GM12878 (cell line): ENCODE results near the gene AKAP13. TPM values are rescaled to one million over a fixed set of nuclear protein-coding genes. Genes with fewer than 3 reads are reported as not detected.
A peak's percentile ranks its signal among the peaks of the same experiment; 100 is the strongest.

Experiments used
- ATAC-seq: fragments of 200-7000 bp; cut with Tn5 transposase; 3 replicates; pipeline ENCODE4 v1.9.1; 2020; ENCODE audit warnings: mild to moderate bottlenecking, moderate library complexity
- BruUV-seq: library from RNA; stranded (reverse); fragments of 400-500 nt; replicated peaks from 2 replicates; lab custom pipeline; 2021; lab: Mats Ljungman, UMichigan
- CTCF ChIA-PET: fragments of 300-600 bp; sonication (Branson Sonifier 250); formaldehyde crosslinking; extraction: SDS; loops from one replicate; lab custom pipeline; 2021; ENCODE audit warnings: inconsistent platforms; lab: Yijun Ruan, JAX
- POLR2A ChIA-PET: fragments of 350-600 bp; formaldehyde crosslinking; extraction: SDS; loops from one replicate; lab custom pipeline; 2021; ENCODE audit warnings: inconsistent platforms; lab: Charles Lee
- RAD21 ChIA-PET: fragments of 300-600 bp; sonication (Branson Sonifier 250); formaldehyde crosslinking; loops from one replicate; lab custom pipeline; 2023; ENCODE audit warnings: antibody characterized with exemption; ENCODE audit not compliant: unreplicated experiment; lab: Charles Lee
- SMC1A ChIA-PET: fragments of 300-600 bp; sonication (Branson Sonifier 250); formaldehyde crosslinking; loops from one replicate; lab custom pipeline; 2023; ENCODE audit not compliant: unreplicated experiment, uncharacterized antibody; lab: Charles Lee
- DNase-seq: peaks from one replicate; pipeline ENCODE4 v3.0.0-alpha.2; 2011; ENCODE audit warnings: low read depth, low spot score
- FAIRE-seq: peaks from 3 replicates; lab custom pipeline; 2011; peaks lifted over from hg19 to GRCh38; lab: Jason Lieb, UNC
- H2AFZ ChIP-seq: 2 replicates; pipeline ENCODE4 v1.6.0; 2011; ENCODE audit warnings: low read depth, low read length, control low read depth; ENCODE audit not compliant: control insufficient read depth
- H3K27ac ChIP-seq: 2 replicates; pipeline ENCODE4 v1.5.1; 2011; ENCODE audit warnings: control low read depth; ENCODE audit not compliant: control insufficient read depth, insufficient read depth
- H3K27me3 ChIP-seq, 2 experiments: replicated peaks in 1 of 2; 2 replicates each; pipeline versions ENCODE4 v1.6.0 to v1.6.1; 2011; ENCODE audit warnings: low read length in 1 of 2; ENCODE audit not compliant: control insufficient read depth in 2 of 2, insufficient read depth in 2 of 2
- H3K36me3 ChIP-seq, 2 experiments: 2 replicates each; pipeline ENCODE4 v1.5.1; 2011; ENCODE audit warnings: low read length in 1 of 2; ENCODE audit not compliant: control insufficient read depth in 2 of 2, insufficient read depth in 2 of 2
- H3K4me1 ChIP-seq: 2 replicates; pipeline ENCODE4 v1.6.1; 2011; ENCODE audit warnings: mild to moderate bottlenecking, low read length, moderate library complexity, mixed read lengths; ENCODE audit not compliant: control insufficient read depth, insufficient read depth
- H3K4me2 ChIP-seq: 2 replicates; pipeline ENCODE4 v1.6.0; 2011; ENCODE audit warnings: control low read depth; ENCODE audit not compliant: control insufficient read depth, insufficient read depth
- H3K4me3 ChIP-seq: fragments of 200-600 bp; sonication (generic); 2 replicates; pipeline ENCODE4 v1.5.1; 2016
- H3K79me2 ChIP-seq: 2 replicates; pipeline ENCODE4 v1.6.0; 2011; ENCODE audit warnings: low read length; ENCODE audit not compliant: control insufficient read depth, insufficient read depth
- H3K9ac ChIP-seq: 2 replicates; pipeline ENCODE4 v1.8.0; 2011; ENCODE audit warnings: low read length, control low read depth, mixed read lengths; ENCODE audit not compliant: control insufficient read depth, insufficient read depth
- H3K9me3 ChIP-seq: replicated peaks from 3 replicates; pipeline ENCODE4 v1.5.1; 2011; ENCODE audit warnings: mild to moderate bottlenecking, low read length; ENCODE audit not compliant: control insufficient read depth, insufficient read depth
- H4K20me1 ChIP-seq: 2 replicates; pipeline ENCODE4 v1.6.0; 2011; ENCODE audit not compliant: control insufficient read depth, insufficient read depth
- CBX3 ChIP-seq: fragments of 200-600 bp; sonication (generic); IDR thresholded peaks from 2 replicates; pipeline ENCODE4 v1.6.1; 2016; ENCODE audit warnings: low read depth, borderline replicate concordance
- HDAC2 ChIP-seq: fragments of 200-600 bp; sonication (generic); IDR thresholded peaks from 2 replicates; pipeline ENCODE4 v1.6.1; 2017
- KDM1A ChIP-seq: fragments of 200-600 bp; sonication (generic); IDR thresholded peaks from 2 replicates; pipeline ENCODE4 v1.6.1; 2016; ENCODE audit warnings: borderline replicate concordance
- KLF5 ChIP-seq: fragments of 450-650 bp; IDR thresholded peaks from 2 replicates; pipeline ENCODE4 v1.6.1; 2014; ENCODE audit warnings: mild to moderate bottlenecking; ENCODE audit not compliant: partially characterized antibody
- MEF2B ChIP-seq: fragments of 450-650 bp; IDR thresholded peaks from 2 replicates; pipeline ENCODE4 v1.6.1; 2018; ENCODE audit warnings: mild to moderate bottlenecking, moderate library complexity; ENCODE audit not compliant: partially characterized antibody, poor library complexity, severe bottlenecking
- NR2C1 ChIP-seq: fragments of 450-650 bp; IDR thresholded peaks from 2 replicates; pipeline ENCODE4 v1.6.1; 2017; ENCODE audit warnings: antibody characterized with exemption, mild to moderate bottlenecking, moderate library complexity
- NRF1 ChIP-seq: conservative IDR thresholded peaks from 2 replicates; pipeline ENCODE4 v1.6.1; 2011; ENCODE audit warnings: mild to moderate bottlenecking, low read depth, low read length, improper control_type of control experiment
- PAX5 ChIP-seq: IDR thresholded peaks from 2 replicates; pipeline ENCODE4 v1.6.1; 2011; ENCODE audit warnings: low read depth, low read length, borderline replicate concordance
- POLR2A ChIP-seq: IDR thresholded peaks from 2 replicates; pipeline ENCODE4 v1.6.1; 2011; ENCODE audit warnings: low read depth, mild to moderate bottlenecking, low read length
- RELA ChIP-seq: fragments of 450-650 bp; IDR thresholded peaks from 2 replicates; pipeline ENCODE4 v1.8.0; 2014; ENCODE audit warnings: borderline replicate concordance; ENCODE audit not compliant: partially characterized antibody
- TCF12 ChIP-seq: IDR thresholded peaks from 2 replicates; pipeline ENCODE4 v1.6.1; 2011; ENCODE audit warnings: low read depth, mild to moderate bottlenecking, low read length
- TCF7 ChIP-seq: IDR thresholded peaks from 2 replicates; pipeline ENCODE4 v1.6.1; 2014; ENCODE audit warnings: antibody characterized with exemption, borderline replicate concordance
- WRNIP1 ChIP-seq: IDR thresholded peaks from 2 replicates; pipeline ENCODE4 v1.6.1; 2011; ENCODE audit warnings: low read depth, low read length, improper control_type of control experiment, borderline replicate concordance
- ZNF384 ChIP-seq: IDR thresholded peaks from 2 replicates; pipeline ENCODE4 v1.6.1; 2012; ENCODE audit warnings: low read depth, mild to moderate bottlenecking, low read length, improper control_type of control experiment, borderline replicate concordance
- WGBS: methylation state at CpG from one replicate; pipeline ENCODE4 v1.1.6; 2016; ENCODE audit warnings: low lambda C conversion rate; ENCODE audit not compliant: insufficient replicate concordance, insufficient coverage; ENCODE audit errors: missing lambda C conversion rate; 5-methylcytosine and 5-hydroxymethylcytosine counted together
- in situ Hi-C: fragments of 300-500 bp; cut with MboI; formaldehyde crosslinking; loops from 9 replicates; pipeline ENCODE4 v1.14.3; 2018; ENCODE audit warnings: mixed read lengths
- intact Hi-C: fragments of 100-400 bp; cut with micrococcal nuclease; formaldehyde crosslinking; loops from one replicate; pipeline ENCODE4 v1.14.2; 2022; ENCODE audit not compliant: unreplicated experiment
- polyA plus RNA-seq, 11 experiments: library from polyadenylated mRNA; depleted of rRNA in 4 of 11; unstranded in 6 of 11; stranded (reverse) in 5 of 11; fragments of >200 nt; fragmentation: Nextera tagmentation in 4 of 11; fragmentation: Illumina TruSeq in 1 of 11; extraction: Ambion mirVana in 4 of 11; extraction: Trizol in 1 of 11; gene quantifications; 1 replicate in 1 of 11; 2 replicates in 10 of 11; pipeline versions ENCODE4 v1.2.1 to v1.2.3, GENCODE V29; 2011 to 2016; ENCODE audit warnings: inconsistent platforms in 2 of 11, missing spikeins in 2 of 11, low read depth in 1 of 11
- total RNA-seq, 4 experiments: library from RNA; depleted of rRNA in 3 of 4; stranded (reverse); fragments of >200 nt in 3 of 4; fragmentation: Illumina TruSeq in 1 of 4; extraction: Trizol in 1 of 4; gene quantifications; 2 replicates each; pipeline versions ENCODE4 v1.2.1 to v1.2.3, GENCODE V29; 2013 to 2021
- TF ChIP-seq, protein P1 (sequence below): fragments of 450-650 bp; IDR thresholded peaks from 2 replicates; pipeline ENCODE4 v1.6.1; 2017; ENCODE audit warnings: mild to moderate bottlenecking
- TF ChIP-seq, protein P2 (sequence below): fragments of 450-650 bp; IDR thresholded peaks from 2 replicates; pipeline ENCODE4 v1.6.1; 2016; ENCODE audit warnings: mild to moderate bottlenecking, moderate library complexity, borderline replicate concordance

The AKAP13 gene
- total and polyA plus RNA-seq, 10 of the 15 experiments (the other 5 are each of a cell fraction or from before 2014, with no cell fraction given): 14.4 to 74.9 (median 55.1) TPM

DNA sequence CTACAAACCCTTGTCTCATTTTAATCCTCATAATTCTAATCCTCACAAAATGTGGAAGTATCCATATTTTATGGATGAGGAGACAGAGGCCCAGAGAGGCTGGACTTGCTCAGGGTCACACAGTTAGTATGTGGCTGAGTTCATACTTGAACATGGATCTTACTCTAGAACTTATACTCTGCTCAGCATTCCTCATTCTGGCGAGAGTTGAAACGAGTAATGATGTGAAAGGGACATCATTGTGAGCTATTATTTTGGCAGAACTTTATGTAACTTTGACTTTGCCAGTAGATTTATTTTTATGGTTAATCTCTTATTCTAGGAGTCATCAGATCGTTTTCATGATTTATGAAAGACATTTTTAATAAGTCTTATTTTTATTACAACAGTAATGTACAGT is 17.5 kb downstream of the AKAP13 start:
- POLR2A ChIA-PET: interaction anchor here (1.0 to 1.1 kb wide), 2 partner anchors 9 to 13 kb away, joined by 4 read pairs; no protein-coding TSS in a partner anchor
- peaks cover 79% of the 10 kb centered on the region for H3K79me2 ChIP-seq

More for the DNA sequence above, 17.5 kb downstream of the AKAP13 start:
- Histone ChIP-seq H3K9me3 (no peaks in the 10 kb centered on the region), H3K4me2 (no peak overlapping the region), H3K27ac (no peak overlapping the region), H2AFZ (no peak overlapping the region), H3K4me3 (no peak overlapping the region), H3K27me3 (no peaks in the 10 kb centered on the region), H3K4me1 (peaks cover 17% of the 10 kb centered on the region), H3K9ac (no peak overlapping the region), H4K20me1 (no peaks in the 10 kb centered on the region; the same call in 1 of the 2 replicates), H3K36me3 (no peaks in the 10 kb centered on the region)
- no peak for DNase-seq
- peak; percentile 57 for FAIRE-seq
- WGBS: 80% methylated on average over 3 of the region's 3 CpGs
- ATAC-seq: no peak
- BruUV-seq: no TSS peak
- in situ Hi-C loops (no loop called here), intact Hi-C loops (no loop called here)
- CTCF ChIA-PET: interaction anchor here (2.3 kb wide), 1 partner anchor 7 kb away, joined by 9 read pairs; no protein-coding TSS in a partner anchor
- SMC1A ChIA-PET: interaction anchor here (1.2 to 4.1 kb wide), 4 partner anchors 9 to 40 kb away, joined by 3 to 12 read pairs (median 5); no protein-coding TSS in a partner anchor
- RAD21 ChIA-PET: interaction anchor here (0.5 to 1.4 kb wide), 4 partner anchors 10 to 82 kb away, joined by 3 read pairs; no protein-coding TSS in a partner anchor
- TF ChIP-seq, protein P1, sequence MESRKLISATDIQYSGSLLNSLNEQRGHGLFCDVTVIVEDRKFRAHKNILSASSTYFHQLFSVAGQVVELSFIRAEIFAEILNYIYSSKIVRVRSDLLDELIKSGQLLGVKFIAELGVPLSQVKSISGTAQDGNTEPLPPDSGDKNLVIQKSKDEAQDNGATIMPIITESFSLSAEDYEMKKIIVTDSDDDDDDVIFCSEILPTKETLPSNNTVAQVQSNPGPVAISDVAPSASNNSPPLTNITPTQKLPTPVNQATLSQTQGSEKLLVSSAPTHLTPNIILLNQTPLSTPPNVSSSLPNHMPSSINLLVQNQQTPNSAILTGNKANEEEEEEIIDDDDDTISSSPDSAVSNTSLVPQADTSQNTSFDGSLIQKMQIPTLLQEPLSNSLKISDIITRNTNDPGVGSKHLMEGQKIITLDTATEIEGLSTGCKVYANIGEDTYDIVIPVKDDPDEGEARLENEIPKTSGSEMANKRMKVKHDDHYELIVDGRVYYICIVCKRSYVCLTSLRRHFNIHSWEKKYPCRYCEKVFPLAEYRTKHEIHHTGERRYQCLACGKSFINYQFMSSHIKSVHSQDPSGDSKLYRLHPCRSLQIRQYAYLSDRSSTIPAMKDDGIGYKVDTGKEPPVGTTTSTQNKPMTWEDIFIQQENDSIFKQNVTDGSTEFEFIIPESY: no peak
- TF ChIP-seq ZNF384 (no peak), MEF2B (no peak), CBX3 (no peak), NR2C1 (no peak), NRF1 (no peak), PAX5 (no peak), TCF12 (no peak), KDM1A (no peak), KLF5 (no peak), RELA (no peak), TCF7 (no peak), POLR2A (no peak), HDAC2 (no peak), WRNIP1 (no peak)
- TF ChIP-seq, protein P2, sequence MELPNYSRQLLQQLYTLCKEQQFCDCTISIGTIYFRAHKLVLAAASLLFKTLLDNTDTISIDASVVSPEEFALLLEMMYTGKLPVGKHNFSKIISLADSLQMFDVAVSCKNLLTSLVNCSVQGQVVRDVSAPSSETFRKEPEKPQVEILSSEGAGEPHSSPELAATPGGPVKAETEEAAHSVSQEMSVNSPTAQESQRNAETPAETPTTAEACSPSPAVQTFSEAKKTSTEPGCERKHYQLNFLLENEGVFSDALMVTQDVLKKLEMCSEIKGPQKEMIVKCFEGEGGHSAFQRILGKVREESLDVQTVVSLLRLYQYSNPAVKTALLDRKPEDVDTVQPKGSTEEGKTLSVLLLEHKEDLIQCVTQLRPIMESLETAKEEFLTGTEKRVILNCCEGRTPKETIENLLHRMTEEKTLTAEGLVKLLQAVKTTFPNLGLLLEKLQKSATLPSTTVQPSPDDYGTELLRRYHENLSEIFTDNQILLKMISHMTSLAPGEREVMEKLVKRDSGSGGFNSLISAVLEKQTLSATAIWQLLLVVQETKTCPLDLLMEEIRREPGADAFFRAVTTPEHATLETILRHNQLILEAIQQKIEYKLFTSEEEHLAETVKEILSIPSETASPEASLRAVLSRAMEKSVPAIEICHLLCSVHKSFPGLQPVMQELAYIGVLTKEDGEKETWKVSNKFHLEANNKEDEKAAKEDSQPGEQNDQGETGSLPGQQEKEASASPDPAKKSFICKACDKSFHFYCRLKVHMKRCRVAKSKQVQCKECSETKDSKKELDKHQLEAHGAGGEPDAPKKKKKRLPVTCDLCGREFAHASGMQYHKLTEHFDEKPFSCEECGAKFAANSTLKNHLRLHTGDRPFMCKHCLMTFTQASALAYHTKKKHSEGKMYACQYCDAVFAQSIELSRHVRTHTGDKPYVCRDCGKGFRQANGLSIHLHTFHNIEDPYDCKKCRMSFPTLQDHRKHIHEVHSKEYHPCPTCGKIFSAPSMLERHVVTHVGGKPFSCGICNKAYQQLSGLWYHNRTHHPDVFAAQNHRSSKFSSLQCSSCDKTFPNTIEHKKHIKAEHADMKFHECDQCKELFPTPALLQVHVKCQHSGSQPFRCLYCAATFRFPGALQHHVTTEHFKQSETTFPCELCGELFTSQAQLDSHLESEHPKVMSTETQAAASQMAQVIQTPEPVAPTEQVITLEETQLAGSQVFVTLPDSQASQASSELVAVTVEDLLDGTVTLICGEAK: no peak
